ENCODE results near the gene DNAJC3. TPM values are rescaled to one million over a fixed set of nuclear protein-coding genes. Genes with fewer than 3 reads are reported as not detected.

Gene DNAJC3
- total RNA-seq, 1 donor = 85.1 TPM

DNA sequence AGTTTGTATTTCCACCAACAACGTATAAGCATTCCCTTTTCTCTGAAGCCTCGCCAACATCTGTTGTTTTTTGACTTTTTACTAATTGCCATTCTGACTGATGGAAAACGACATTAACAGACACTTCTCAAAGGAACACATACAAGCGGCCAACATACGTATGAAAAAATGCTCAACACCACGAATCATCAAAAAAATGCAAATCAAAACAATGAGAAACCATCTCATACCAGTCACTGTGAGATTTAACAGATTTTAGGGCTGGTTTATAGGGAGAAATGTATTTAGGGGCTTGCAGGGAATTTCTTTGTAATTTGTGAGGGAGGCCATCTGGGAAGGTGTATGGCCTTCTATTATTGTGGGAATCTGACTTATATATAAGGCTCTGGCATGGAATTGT lies 29.6 kb upstream of the DNAJC3 start:
- DNase-seq (ENCODE audit: low read depth) = no peak

GRCh38 chr13:95650696-95651095 lies 26.2 kb upstream of the DNAJC3 start:
- H3K4me3 ChIP-seq (ENCODE audit: low read depth, low read length) = no peak overlapping the region
- DNase-seq (ENCODE audit: low read depth) = no peak
- no peak for TF ChIP-seq CTCF (IDR thresholded peaks at IDR 0.05; ENCODE audit: insufficient read depth, low read depth, low read length)

More for the DNA sequence above, 29.6 kb upstream of the DNAJC3 start:
- no peak for TF ChIP-seq CTCF (IDR thresholded peaks at IDR 0.05; ENCODE audit: insufficient read depth, low read depth, low read length)
- no peak overlapping the region for H3K4me3 ChIP-seq (ENCODE audit: low read depth, low read length)

- no peak overlapping the region for H3K4me3 ChIP-seq (ENCODE audit: low read depth, low read length)
- DNase-seq (ENCODE audit: low read depth) = no peak
- TF ChIP-seq CTCF (IDR thresholded peaks at IDR 0.05; ENCODE audit: insufficient read depth, low read depth, low read length) = no peak
These were observed 24.6 kb upstream of the DNAJC3 start for GRCh38 chr13:95652244-95652764.

DNA sequence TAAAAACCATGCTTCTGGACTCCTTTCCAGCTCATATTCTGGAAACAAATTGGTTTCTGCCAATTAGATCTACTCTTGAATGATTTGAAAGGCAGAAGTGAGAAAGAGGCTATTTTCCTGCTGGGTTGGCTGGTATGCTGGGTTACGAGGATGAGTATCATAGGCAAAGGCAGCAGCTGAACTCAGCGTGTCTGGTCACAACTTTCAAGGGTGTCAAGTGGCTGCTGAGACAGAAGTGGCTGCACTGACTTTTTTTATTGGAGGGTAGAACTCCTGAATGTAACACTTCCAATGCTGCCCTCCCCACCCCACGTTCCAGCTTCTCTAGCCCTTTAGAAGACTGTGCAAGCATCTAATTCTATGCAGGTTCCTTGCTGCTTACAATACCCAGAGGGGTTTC lies 24.1 kb upstream of the DNAJC3 start:
- no peak for TF ChIP-seq CTCF (IDR thresholded peaks at IDR 0.05; ENCODE audit: insufficient read depth, low read depth, low read length)
- no peak overlapping the region for H3K4me3 ChIP-seq (ENCODE audit: low read depth, low read length)
- no peak for DNase-seq (ENCODE audit: low read depth)

DNA sequence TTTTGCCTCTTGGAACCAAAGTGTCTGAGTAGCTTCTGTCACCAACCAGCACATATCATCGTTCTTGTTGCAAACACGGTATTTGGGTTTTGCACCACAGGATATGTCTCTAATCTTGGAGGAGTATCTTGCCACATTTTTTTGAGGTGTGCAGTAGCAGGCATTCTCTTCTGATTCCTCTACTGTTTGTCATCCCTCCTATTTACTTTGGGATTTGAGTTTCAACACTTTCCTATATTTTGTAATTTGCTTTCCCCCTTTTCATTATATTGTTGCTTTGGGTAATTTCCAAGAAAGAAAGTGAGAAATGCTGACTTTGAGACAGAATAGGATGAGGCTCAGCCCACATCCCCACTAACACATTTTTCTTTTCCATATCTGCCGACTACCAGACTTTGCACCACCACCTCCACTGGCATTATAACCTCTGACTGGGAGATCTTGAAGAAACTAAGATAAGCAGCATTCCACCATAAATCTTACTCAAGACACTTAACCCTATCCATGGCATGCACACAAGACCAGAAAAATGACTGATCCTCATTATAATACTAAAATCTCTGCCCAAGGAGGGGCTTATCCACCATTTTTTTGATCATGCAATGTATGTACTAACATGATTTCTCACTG lies 20.4 kb upstream of the DNAJC3 start:
- no peak for DNase-seq (ENCODE audit: low read depth)
- no peak for TF ChIP-seq CTCF (IDR thresholded peaks at IDR 0.05; ENCODE audit: insufficient read depth, low read depth, low read length)
- H3K4me3 ChIP-seq (ENCODE audit: low read depth, low read length) = no peak overlapping the region

- DNase-seq (ENCODE audit: low read depth) = no peak
- H3K4me3 ChIP-seq (ENCODE audit: low read depth, low read length) = no peak overlapping the region
- no peak for TF ChIP-seq CTCF (IDR thresholded peaks at IDR 0.05; ENCODE audit: insufficient read depth, low read depth, low read length)
These were observed 17.4 kb upstream of the DNAJC3 start for GRCh38 chr13:95659500-95659899.

All from fibroblast of villous mesenchyme (primary cell).